Adipose tissue (tissue), 3 donors: ENCODE measurements around the gene DNMBP. TPM values are rescaled to one million over a fixed set of nuclear protein-coding genes. Genes with fewer than 3 reads are reported as not detected.
"Not testable (repeated sequence)": the region's sequence is repeated elsewhere in the genome, so short reads cannot be mapped to it uniquely, and the experiment has no call there.

Experiments
- H3K27ac ChIP-seq: one replicate; pipeline ENCODE4 v1.5.1; 2013; ENCODE audit warnings: low read depth, low read length
- WGBS, 3 donors: extraction: QIAGEN DNeasy Blood & Tissue Kit; methylation state at CpG; one replicate each; pipeline ENCODE4 v1.1.7; 2013; 5-methylcytosine and 5-hydroxymethylcytosine counted together
- polyA plus RNA-seq, 3 donors: library from polyadenylated mRNA; stranded (reverse); fragments of 200-250 nt; gene quantifications; one replicate each; pipeline ENCODE4 v1.2.3, GENCODE V29; 2013
- donor health status: healthy with polysubstance abuse.
- donor health status: Bipolar disorder and iron deficiency.
- donor health status: healthy.

Gene DNMBP
- polyA plus RNA-seq, 3 donors = 11.2 to 12.6 (median 11.3) TPM

GRCh38 chr10:99966306-99966705 is 43.4 kb downstream of the DNMBP start:
- H3K27ac ChIP-seq = no peak overlapping the region
- 51 to 69% (median 67%) methylated on average over 3 of the region's 3 CpGs for WGBS, 3 donors

DNA sequence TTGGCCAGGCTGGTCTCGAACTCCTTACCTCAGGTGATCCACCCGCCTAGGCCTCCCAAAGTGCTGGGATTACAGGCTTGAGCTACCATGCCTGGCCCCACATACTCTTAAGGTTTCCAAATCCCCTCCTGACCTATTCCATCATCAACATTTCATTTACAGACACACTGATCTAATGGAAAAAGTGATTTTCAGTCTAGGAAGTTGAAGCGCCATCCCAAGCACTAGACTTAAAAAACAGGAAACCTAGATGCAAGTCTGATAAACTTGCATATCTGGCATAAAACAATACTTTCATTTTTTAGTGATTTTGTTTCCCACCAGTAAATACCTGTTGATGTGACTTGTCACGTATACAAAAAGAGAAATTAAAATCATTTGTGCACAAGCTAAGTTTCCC is 44.0 kb downstream of the DNMBP start:
- WGBS, 3 donors = 84 to 91% (median 88%) methylated on average over 4 of the region's 4 CpGs
- no peak overlapping the region for H3K27ac ChIP-seq

DNA sequence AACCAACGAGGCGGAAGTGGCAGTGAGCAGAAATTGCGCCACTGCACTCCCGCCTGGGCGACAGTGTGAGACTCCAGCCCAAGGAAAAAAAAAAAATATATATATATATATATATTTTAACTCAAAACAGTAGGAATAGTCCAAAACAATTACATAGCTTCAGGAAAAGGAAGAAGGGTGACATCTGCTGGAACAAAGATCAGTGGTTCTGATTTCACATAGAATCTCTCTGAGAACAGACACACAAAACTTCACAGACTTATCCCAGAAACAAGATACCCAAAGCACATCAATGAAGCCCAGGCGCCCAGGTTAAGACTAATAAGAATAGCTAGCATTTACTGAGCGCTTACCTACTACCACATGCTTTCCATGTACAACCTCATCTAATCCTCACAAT is 45.0 kb downstream of the DNMBP start:
- 94 to 98% (median 95%) methylated on average over 7 of the region's 7 CpGs for WGBS, 3 donors
- no peak overlapping the region for H3K27ac ChIP-seq

DNA sequence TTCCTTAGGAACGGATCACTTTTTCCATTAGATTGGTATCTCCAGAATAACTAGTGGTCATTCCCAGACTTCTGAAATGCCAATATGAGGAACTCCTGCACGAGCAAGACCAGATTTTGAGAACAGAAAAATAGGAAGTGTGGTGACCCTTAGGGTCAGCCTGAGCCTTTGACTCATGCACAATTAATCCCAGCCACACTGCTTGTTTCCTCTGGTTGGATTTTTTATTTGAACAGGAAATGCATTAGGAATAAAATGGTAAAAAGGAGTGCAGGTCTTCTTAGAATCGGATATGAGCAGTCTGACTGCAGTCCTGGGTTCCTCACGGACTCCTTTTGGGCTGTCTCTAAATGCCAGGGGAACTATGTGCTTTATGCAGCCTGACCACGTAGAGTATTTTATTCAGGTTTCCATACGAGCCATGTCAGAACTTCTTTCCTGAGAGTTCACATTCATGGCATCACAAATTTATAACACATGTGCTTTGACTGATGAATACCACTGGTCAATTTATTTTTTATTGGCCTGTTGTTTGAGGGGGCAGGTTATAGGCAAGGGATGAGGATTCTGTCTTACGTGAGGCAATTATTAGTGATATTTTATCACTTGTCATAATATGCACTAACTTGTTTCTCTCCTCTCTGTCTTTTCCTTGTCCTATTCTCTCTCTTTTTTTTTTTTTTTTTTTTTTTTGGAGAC is 46.1 kb downstream of the DNMBP start:
- H3K27ac ChIP-seq = not testable (repeated sequence)
- 46 to 80% (median 72%) methylated on average over 3 to 4 of the region's 7 CpGs for WGBS, 3 donors

DNA sequence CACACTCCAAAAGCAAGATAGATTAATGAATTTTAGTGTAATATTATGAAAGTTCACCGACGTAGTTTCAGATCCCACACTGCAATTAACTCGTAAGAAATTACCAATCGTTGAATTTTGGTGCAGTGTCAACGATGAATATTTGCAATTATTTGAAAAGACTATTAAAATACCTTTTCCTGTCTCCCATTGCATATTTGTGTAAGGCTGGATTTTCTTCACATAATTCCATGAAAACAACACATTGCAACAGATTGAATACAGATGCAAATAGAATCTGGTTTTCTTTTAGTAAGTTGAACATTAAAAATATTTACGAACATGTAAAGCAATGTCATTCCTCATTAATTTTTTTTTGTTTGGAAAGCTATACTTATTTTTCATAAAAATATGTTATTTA is 50.9 kb downstream of the DNMBP start:
- no peak overlapping the region for H3K27ac ChIP-seq
- 66 to 87% (median 68%) methylated on average over 6 of the region's 6 CpGs for WGBS, 3 donors

GRCh38 chr10:99958302-99958701 is 51.4 kb downstream of the DNMBP start:
- WGBS, 3 donors = 37 to 61% (median 45%) methylated on average over 2 of the region's 2 CpGs
- H3K27ac ChIP-seq = no peak overlapping the region

- H3K27ac ChIP-seq = not testable (repeated sequence)
- WGBS, 3 donors = 92 to 96% (median 93%) methylated on average over 3 of the region's 3 CpGs
These were observed 56.2 kb downstream of the DNMBP start for GRCh38 chr10:99953510-99953909.

DNA sequence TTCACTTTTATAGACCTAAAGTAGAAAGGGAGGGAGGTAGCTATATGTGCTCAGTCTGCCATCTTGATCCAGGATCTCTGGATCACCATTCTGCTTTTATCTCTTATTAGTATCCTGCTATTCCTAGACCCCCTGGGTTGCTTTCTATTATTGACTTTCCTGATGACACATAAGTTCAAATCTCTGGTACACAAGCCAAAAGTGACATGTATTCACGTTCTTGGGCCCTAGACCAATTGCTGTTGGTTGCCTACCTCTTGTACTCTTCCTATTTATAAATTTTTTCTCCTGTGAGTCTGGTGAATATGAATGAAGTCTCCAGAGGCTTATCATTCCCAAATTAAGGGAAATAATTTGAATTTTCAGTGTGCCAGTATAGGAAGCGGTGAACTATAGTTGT is 56.9 kb downstream of the DNMBP start:
- no peak overlapping the region for H3K27ac ChIP-seq
- 86 to 95% (median 91%) methylated on average over 2 of the region's 2 CpGs for WGBS, 3 donors

GRCh38 chr10:99946051-99946450 is 63.7 kb downstream of the DNMBP start:
- WGBS, 3 donors = 80 to 90% (median 84%) methylated on average over 2 of the region's 2 CpGs
- H3K27ac ChIP-seq = not testable (repeated sequence)

DNA sequence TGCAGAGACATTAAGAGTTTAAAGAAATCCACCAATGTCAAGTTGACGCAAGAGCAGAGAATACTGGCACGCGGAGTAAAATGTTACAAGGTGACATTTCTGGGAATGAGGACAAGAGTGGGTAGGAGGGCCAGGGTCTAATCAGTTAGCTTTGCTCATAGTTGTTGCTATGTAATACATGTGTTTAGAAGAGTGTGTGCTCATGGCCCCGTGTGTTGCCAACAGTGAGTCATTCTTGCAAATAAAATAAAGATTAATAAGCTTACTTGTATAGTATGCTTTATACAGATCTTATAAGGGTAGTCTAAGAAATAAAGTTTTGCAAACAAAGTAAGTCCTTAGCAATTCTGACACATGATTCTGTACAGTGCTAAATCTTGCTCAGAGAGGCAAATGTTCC is 64.5 kb downstream of the DNMBP start:
- H3K27ac ChIP-seq = no peak overlapping the region
- 31 to 70% (median 67%) methylated on average over 4 of the region's 4 CpGs for WGBS, 3 donors

DNA sequence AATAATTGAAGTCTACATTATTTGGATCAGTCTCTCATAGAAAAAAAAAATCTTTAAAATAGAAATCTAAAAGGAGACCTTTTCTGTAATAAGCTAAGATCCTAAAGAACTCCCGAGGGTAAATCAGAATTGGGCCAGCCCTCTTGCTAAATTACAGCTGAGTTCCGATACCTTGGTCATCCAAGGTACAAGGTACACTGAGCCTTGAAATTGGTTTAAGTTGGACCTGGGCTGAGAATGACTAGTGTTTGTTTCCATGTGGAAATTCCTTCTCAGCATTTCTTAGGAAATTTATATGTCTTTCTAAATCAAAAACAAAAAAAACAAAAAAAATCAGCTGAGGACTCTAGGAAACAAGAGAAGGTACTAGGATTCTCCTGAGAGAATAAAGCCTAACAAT is 64.9 kb downstream of the DNMBP start:
- no peak overlapping the region for H3K27ac ChIP-seq
- 60 to 91% (median 90%) methylated on average over 2 of the region's 2 CpGs for WGBS, 3 donors

DNA sequence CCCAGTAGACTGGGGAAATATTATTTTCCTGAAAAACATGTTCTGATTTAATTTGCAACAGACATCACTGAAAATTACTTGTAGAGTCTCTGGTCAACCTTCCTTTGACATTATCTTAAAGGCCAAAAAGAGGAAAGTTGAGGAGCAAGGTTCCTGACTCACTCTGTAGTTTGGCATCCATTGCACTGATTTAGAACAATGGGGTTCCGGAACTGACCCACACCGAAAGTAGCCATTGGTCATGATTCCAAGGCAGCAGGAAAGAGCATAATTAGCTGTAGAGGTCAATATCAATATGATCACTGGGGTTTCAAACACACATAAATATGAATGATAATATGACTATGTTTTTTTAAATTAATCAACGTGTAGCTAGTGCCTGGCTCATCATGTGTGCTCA is 65.8 kb downstream of the DNMBP start:
- 66 to 94% (median 80%) methylated on average over 3 of the region's 3 CpGs for WGBS, 3 donors
- H3K27ac ChIP-seq = no peak overlapping the region

DNA sequence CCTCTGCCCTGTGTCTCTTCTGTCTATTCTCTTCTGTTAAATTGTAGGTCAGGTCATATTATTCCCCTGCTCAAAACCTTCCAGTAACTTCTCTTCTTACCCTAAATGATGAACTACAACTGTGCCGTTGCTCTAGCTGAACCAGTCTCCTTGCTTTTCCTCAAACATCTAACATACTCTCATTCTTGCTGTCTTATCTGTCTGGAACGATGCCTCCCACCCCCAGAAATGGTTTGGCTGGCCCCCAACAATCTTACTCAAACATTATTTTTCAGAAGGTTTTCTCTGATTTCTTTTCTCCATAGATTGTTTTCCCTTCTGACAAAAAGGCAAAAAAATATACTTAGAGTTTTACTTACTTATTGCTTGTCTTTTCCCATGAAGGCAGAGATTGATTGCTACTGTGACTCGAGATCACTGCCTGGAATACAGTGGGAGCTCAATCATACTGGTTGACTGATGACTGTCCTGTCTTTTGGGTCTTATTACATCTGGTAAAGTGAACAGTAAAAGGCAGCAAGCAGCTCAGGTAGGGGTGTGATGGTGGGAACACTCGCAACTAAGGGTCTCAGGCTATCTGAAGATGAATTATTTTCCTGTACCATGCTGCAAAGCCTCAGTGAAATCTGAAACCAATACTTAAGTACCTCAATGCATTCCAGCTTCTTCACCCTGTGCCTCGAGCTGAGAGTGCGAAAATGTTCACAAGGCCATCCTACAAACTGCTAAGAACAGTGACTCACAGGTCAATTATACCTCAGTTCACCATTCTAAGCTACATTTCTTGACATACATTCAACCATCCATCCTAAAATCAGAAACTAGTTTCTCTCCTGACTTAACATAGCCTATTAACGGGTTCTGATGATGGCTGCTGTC is 67.6 kb downstream of the DNMBP start:
- no peak overlapping the region for H3K27ac ChIP-seq
- 64 to 71% (median 66%) methylated on average over 7 of the region's 7 CpGs for WGBS, 3 donors

DNA sequence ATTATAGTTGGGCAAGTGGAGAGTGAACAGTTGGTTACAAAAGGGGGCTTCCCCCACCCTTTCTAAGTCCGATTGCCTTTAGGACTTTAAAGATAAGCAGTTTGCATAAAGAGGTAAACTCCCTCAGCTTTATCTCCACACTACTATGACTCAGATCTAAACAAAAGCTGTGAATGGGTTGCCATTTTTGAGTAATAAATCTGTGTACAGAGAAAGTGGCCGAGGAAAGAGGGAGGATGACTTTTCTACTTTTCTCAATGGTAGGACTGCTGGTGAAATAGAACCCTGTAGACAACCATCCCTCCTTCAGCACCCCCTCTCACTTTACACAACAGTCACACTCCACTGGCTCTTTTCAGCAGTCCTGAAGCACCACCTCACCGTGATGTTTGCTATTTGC is 71.2 kb downstream of the DNMBP start:
- WGBS, 3 donors = 60 to 78% (median 76%) methylated on average over 3 of the region's 3 CpGs
- no peak overlapping the region for H3K27ac ChIP-seq

- no peak overlapping the region for H3K27ac ChIP-seq
- 90 to 95% (median 93%) methylated on average over 3 of the region's 3 CpGs for WGBS, 3 donors
These were observed 72.1 kb downstream of the DNMBP start for GRCh38 chr10:99937630-99938029.

DNA sequence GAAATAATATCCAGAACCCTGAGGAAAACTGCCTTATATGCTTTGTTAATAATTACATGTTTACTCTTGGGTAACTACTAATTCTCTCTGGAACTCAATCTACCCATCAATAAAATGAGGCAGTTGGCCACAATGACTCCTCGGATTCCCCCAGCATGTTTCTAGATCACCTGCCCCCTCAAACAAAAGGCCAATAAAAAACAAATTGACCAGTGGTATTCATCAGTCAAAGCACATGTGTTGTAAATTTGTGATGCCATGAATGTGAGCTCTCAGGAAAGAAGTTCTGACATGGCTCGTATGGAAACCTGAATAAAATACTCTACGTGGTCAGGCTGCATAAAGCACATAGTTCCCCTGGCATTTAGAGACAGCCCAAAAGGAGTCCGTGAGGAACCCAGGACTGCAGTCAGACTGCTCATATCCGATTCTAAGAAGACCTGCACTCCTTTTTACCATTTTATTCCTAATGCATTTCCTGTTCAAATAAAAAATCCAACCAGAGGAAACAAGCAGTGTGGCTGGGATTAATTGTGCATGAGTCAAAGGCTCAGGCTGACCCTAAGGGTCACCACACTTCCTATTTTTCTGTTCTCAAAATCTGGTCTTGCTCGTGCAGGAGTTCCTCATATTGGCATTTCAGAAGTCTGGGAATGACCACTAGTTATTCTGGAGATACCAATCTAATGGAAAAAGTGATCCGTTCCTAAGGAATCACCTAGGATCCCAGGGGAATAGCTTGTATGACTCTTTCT is 77.4 kb downstream of the DNMBP start:
- 49 to 73% (median 55%) methylated on average over 4 of the region's 7 CpGs for WGBS, 3 donors
- not testable (repeated sequence) for H3K27ac ChIP-seq

DNA sequence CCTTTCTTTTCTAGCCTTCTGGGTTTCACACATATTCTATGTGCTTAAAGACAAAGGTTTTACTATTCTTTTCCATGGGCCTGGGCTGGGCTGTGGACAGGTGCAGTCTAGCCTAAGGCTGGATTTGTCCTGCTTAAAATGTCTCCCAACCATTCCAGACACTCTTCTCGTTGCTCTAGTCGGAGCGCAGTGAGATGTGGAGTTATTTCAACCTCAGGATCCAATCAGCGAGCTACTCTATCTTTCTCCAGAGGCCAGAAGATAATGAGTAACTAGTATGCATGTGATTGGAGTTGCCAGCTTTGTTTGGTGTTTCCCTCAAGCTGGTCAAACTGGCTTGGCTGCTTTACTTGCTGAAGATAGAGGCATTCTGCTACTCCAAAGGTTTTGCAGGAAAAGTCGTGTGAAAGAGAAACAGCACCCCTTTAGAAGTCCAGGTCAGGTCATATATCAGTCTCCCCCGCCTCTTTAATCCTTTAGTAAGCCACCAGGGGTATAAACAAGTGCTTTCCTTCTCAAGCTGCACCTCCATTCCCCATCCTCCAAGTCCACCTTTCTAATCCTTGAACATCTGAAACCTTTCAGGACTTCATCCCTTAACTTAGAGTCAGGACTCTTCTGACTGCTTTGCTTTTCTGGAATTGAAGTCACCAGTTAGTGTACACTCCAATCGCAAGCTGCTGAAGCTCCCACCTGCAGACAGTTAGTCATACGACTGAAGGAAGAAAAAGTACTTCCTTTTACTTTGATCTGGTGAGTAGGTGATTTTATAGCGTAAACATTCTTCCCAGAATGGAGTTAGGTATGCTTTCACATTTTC is 78.8 kb downstream of the DNMBP start:
- no peak overlapping the region for H3K27ac ChIP-seq
- 22 to 78% (median 73%) methylated on average over 9 of the region's 9 CpGs for WGBS, 3 donors

DNA sequence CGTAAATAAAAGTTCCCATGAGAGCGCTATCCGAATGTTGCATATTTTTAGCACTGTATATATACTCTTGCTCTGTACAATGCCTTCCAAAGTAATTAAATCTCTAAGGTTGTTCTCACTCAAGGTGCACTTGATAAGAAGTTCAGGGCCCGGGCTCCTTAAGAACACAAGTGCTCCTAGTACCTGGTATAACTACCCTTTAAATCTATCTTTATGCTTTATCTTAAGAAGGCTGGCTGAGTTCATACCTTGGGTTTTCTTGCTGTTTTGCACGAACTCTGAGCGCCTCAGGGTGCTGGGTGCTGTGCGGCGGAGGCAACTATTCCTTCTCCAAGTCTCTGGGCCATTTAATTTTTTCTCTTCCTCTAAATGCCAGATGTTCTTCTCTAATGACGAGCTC is 80.4 kb downstream of the DNMBP start:
- 20 to 91% (median 82%) methylated on average over 9 of the region's 9 CpGs for WGBS, 3 donors

More for the DNA sequence above, 80.4 kb downstream of the DNMBP start:
- no peak overlapping the region for H3K27ac ChIP-seq
